ENCODE data around the gene TBC1D5.

TBC1D5 gene

GRCh38 chr3:17589888-17590287 lies 152.5 kb downstream of the TBC1D5 start:
- DNase-seq (ENCODE audit: low spot score): no peak

- no peak for DNase-seq (ENCODE audit: low spot score)
Observed at GRCh38 chr3:17588422-17588821, 154.0 kb downstream of the TBC1D5 start.

GRCh38 chr3:17585394-17586325 lies 156.8 kb downstream of the TBC1D5 start:
- no peak for DNase-seq (ENCODE audit: low spot score)

GRCh38 chr3:17584066-17584465 lies 158.4 kb downstream of the TBC1D5 start:
- no peak for DNase-seq (ENCODE audit: low spot score)

- no peak for DNase-seq (ENCODE audit: low spot score)
Observed at GRCh38 chr3:17583530-17583929, 158.9 kb downstream of the TBC1D5 start.

- peak; percentile 13 for DNase-seq (ENCODE audit: low spot score)
Observed at GRCh38 chr3:17581421-17582080, 160.9 kb downstream of the TBC1D5 start.

- no peak for DNase-seq (ENCODE audit: low spot score)
Observed at GRCh38 chr3:17580901-17581300, 161.5 kb downstream of the TBC1D5 start.

GRCh38 chr3:17579289-17580031 lies 163.0 kb downstream of the TBC1D5 start:
- no peak for DNase-seq (ENCODE audit: low spot score)

GRCh38 chr3:17577796-17578520 lies 164.5 kb downstream of the TBC1D5 start:
- DNase-seq (ENCODE audit: low spot score): no peak

GRCh38 chr3:17573396-17573795 lies 169.0 kb downstream of the TBC1D5 start:
- DNase-seq (ENCODE audit: low spot score): no peak

- no peak for DNase-seq (ENCODE audit: low spot score)
Observed at GRCh38 chr3:17571686-17572085, 170.7 kb downstream of the TBC1D5 start.

- DNase-seq (ENCODE audit: low spot score): no peak
Observed at GRCh38 chr3:17562845-17563244, 179.6 kb downstream of the TBC1D5 start.

- DNase-seq (ENCODE audit: low spot score): no peak
Observed at GRCh38 chr3:17558565-17558964, 183.9 kb downstream of the TBC1D5 start.

- DNase-seq (ENCODE audit: low spot score): no peak
Observed at GRCh38 chr3:17557749-17558463, 184.5 kb downstream of the TBC1D5 start.

- no peak for DNase-seq (ENCODE audit: low spot score)
Observed at GRCh38 chr3:17555525-17555924, 186.9 kb downstream of the TBC1D5 start.

- no peak for DNase-seq (ENCODE audit: low spot score)
Observed at GRCh38 chr3:17554078-17554477, 188.4 kb downstream of the TBC1D5 start.

- DNase-seq (ENCODE audit: low spot score): no peak
Observed at GRCh38 chr3:17553080-17553479, 189.4 kb downstream of the TBC1D5 start.

- no peak for DNase-seq (ENCODE audit: low spot score)
Observed at GRCh38 chr3:17552351-17552750, 190.1 kb downstream of the TBC1D5 start.

GRCh38 chr3:17551895-17552294 lies 190.5 kb downstream of the TBC1D5 start:
- no peak for DNase-seq (ENCODE audit: low spot score)

- DNase-seq (ENCODE audit: low spot score): no peak
Observed at GRCh38 chr3:17551333-17551732, 191.1 kb downstream of the TBC1D5 start.

GRCh38 chr3:17550624-17551023 lies 191.8 kb downstream of the TBC1D5 start:
- no peak for DNase-seq (ENCODE audit: low spot score)

All from AG20443 (cell line).